Stomach (tissue), 9 donors: ENCODE results near the gene PDHA2. TPM values are rescaled to one million over a fixed set of nuclear protein-coding genes. Genes with fewer than 3 reads are reported as not detected.

ENCODE experiments used
- DNase-seq, 2 donors: peaks; one replicate each; pipeline versions ENCODE4 v3.0.0 to v3.0.0-alpha.2; 2013 to 2019
- H3K27ac ChIP-seq, 5 donors: fragments of 200-600 bp in 4 of 5; sonication (generic) in 4 of 5; one replicate each; pipeline ENCODE4 v1.5.1; 2013 to 2019; ENCODE audit warnings: mild to moderate bottlenecking in 1 of 5, moderate library complexity in 1 of 5
- H3K27me3 ChIP-seq, 3 donors: fragments of 200-600 bp; sonication (generic); one replicate each; pipeline ENCODE4 v1.5.1; 2017 to 2019; ENCODE audit warnings: mixed run types in 1 of 3
- H3K36me3 ChIP-seq, 4 donors: fragments of 200-600 bp; sonication (generic); 1 replicate in 3 of 4; 2 replicates in 1 of 4; pipeline ENCODE4 v1.5.1; 2016 to 2019
- H3K4me1 ChIP-seq, 4 donors: fragments of 200-600 bp; sonication (generic); one replicate each; pipeline ENCODE4 v1.5.1; 2016 to 2019
- H3K4me3 ChIP-seq, 4 donors: fragments of 200-600 bp; sonication (generic) in 3 of 4; one replicate each; pipeline ENCODE4 v1.5.1; 2016 to 2019; ENCODE audit warnings: mild to moderate bottlenecking in 1 of 4
- H3K9me3 ChIP-seq, 4 donors: fragments of 200-600 bp; sonication (generic); one replicate each; pipeline ENCODE4 v1.5.1; 2016 to 2019
- CTCF ChIP-seq, 7 experiments: fragments of 450-650 bp in 4 of 7; fragments of 200-600 bp in 3 of 7; sonication (generic) in 3 of 7; IDR thresholded peaks; one replicate each; pipeline ENCODE4 v1.5.1; 2016 to 2019; ENCODE audit warnings: antibody characterized with exemption in 7 of 7, control low read depth in 2 of 7, mild to moderate bottlenecking in 1 of 7
- EP300 ChIP-seq: sonication (generic); formaldehyde crosslinking; IDR thresholded peaks from one replicate; pipeline ENCODE4 v1.6.1; 2017; ENCODE audit warnings: antibody characterized with exemption
- POLR2A ChIP-seq, 4 donors: fragments of 450-650 bp; IDR thresholded peaks; one replicate each; pipeline ENCODE4 v1.6.1; 2016; ENCODE audit warnings: antibody characterized with exemption in 4 of 4, control low read depth in 2 of 4, mild to moderate bottlenecking in 1 of 4, moderate library complexity in 1 of 4
- POLR2AphosphoS5 ChIP-seq, 3 donors: sonication (generic); formaldehyde crosslinking; IDR thresholded peaks; one replicate each; pipeline ENCODE4 v1.6.1; 2016; ENCODE audit warnings: antibody characterized with exemption in 3 of 3
- WGBS, 5 donors: extraction: QIAGEN DNeasy Blood & Tissue Kit in 3 of 5; methylation state at CpG; one replicate each; pipeline versions ENCODE4 v1.1.5 to v1.1.7; 2013 to 2018; 5-methylcytosine and 5-hydroxymethylcytosine counted together
- intact Hi-C: fragments of 100-400 bp; cut with DNase I; formaldehyde crosslinking; loops from one replicate; pipeline ENCODE4 v1.15.1; 2023; ENCODE audit warnings: low total_unique reads
- polyA plus RNA-seq, 3 donors: library from polyadenylated mRNA; stranded (reverse); fragments of 200-250 nt; gene quantifications; one replicate each; pipeline ENCODE4 v1.2.3, GENCODE V29; 2013
- total RNA-seq, 5 donors: library from RNA; depleted of rRNA; stranded (reverse); fragments of >200 nt; gene quantifications; one replicate each; pipeline versions ENCODE4 v1.1.0 to v1.2.3, GENCODE V29; 2014 to 2016
- donor health status: healthy with polysubstance abuse.
- donor health status: Bipolar disorder and iron deficiency.
- donor health status: healthy.

The PDHA2 gene
- total and polyA plus RNA-seq, 8 donors, result not detected

- Histone ChIP-seq H3K9me3 (peaks cover 0 to 11% (median 0%) of the 10 kb centered on the region in 4 donors), H3K27me3 (no peaks in the 10 kb centered on the region), H3K36me3 (no peaks in the 10 kb centered on the region), H3K4me1 (no peaks in the 10 kb centered on the region), H3K27ac (no peak overlapping the region), H3K4me3 (no peak overlapping the region)
- 67 to 81% (median 77%) methylated on average over 2 of the region's 2 CpGs for WGBS, 5 donors
- no peak for DNase-seq
- no peak for TF ChIP-seq POLR2AphosphoS5 (IDR thresholded peaks at IDR 0.05)
- TF ChIP-seq EP300, result no peak
- no peak for TF ChIP-seq CTCF (IDR thresholded peaks at IDR 0.05)
- TF ChIP-seq POLR2A (IDR thresholded peaks at IDR 0.05), result no peak
- intact Hi-C loops, result no loop called here
Observed at GRCh38 chr4:95838192-95838591, 1.7 kb upstream of the PDHA2 start.

- Histone ChIP-seq H3K9me3 (no peaks in the 10 kb centered on the region), H3K4me1 (no peaks in the 10 kb centered on the region), H3K4me3 (no peak overlapping the region), H3K36me3 (no peaks in the 10 kb centered on the region), H3K27ac (no peak overlapping the region), H3K27me3 (no peaks in the 10 kb centered on the region)
- 49 to 68% (median 57%) methylated on average over 3 of the region's 3 CpGs for WGBS, 5 donors
- intact Hi-C loops, result no loop called here
- TF ChIP-seq POLR2AphosphoS5 (IDR thresholded peaks at IDR 0.05) (no peak), POLR2A (IDR thresholded peaks at IDR 0.05) (no peak), EP300 (no peak), CTCF (IDR thresholded peaks at IDR 0.05) (no peak)
- DNase-seq, result no peak
Observed at GRCh38 chr4:95847908-95848460, 8.1 kb downstream of the PDHA2 start.

GRCh38 chr4:95850161-95850560 is 10.3 kb downstream of the PDHA2 start:
- TF ChIP-seq CTCF (IDR thresholded peaks at IDR 0.05) (no peak), POLR2A (IDR thresholded peaks at IDR 0.05) (no peak), EP300 (no peak), POLR2AphosphoS5 (IDR thresholded peaks at IDR 0.05) (no peak)
- Histone ChIP-seq H3K36me3 (no peaks in the 10 kb centered on the region), H3K27ac (no peak overlapping the region), H3K4me3 (no peak overlapping the region), H3K9me3 (no peaks in the 10 kb centered on the region), H3K27me3 (no peaks in the 10 kb centered on the region), H3K4me1 (no peaks in the 10 kb centered on the region)
- no peak for DNase-seq
- intact Hi-C loops, result no loop called here

- H3K4me1 ChIP-seq, result no peaks in the 10 kb centered on the region
- 25 to 61% (median 32%) methylated on average over 1 of the region's 1 CpG for WGBS, 5 donors
- DNase-seq, result no peak
Observed at GRCh38 chr4:95857761-95858160, 17.9 kb downstream of the PDHA2 start.

More at GRCh38 chr4:95857761-95858160, 17.9 kb downstream of the PDHA2 start:
- no peaks in the 10 kb centered on the region for H3K9me3 ChIP-seq
- H3K36me3 ChIP-seq, result no peaks in the 10 kb centered on the region
- H3K4me3 ChIP-seq, result no peak overlapping the region
- H3K27ac ChIP-seq, result no peak overlapping the region
- H3K27me3 ChIP-seq, result no peaks in the 10 kb centered on the region
- TF ChIP-seq POLR2AphosphoS5 (IDR thresholded peaks at IDR 0.05) (no peak), CTCF (IDR thresholded peaks at IDR 0.05) (no peak), EP300 (no peak), POLR2A (IDR thresholded peaks at IDR 0.05) (no peak)
- intact Hi-C loops, result no loop called here
